Liver (tissue), 9 donors: Measurements from ENCODE around the gene PIGM. TPM values are rescaled to one million over a fixed set of nuclear protein-coding genes. Genes with fewer than 3 reads are reported as not detected.

Experiments
- DNase-seq: peaks from one replicate; pipeline ENCODE4 v3.0.0-alpha.2; 2017; ENCODE audit warnings: low spot score
- H3K27ac ChIP-seq, 2 donors: one replicate each; pipeline ENCODE4 v1.7.0; 2013; ENCODE audit warnings: inconsistent platforms in 2 of 2, low read length in 2 of 2, control low read depth in 1 of 2, low read depth in 1 of 2, mild to moderate bottlenecking in 1 of 2
- H3K27me3 ChIP-seq, 4 donors: one replicate each; pipeline versions ENCODE4 v1.6.1 to v1.7.0; 2013; ENCODE audit warnings: low read length in 3 of 4, inconsistent platforms in 1 of 4, mild to moderate bottlenecking in 1 of 4, moderate library complexity in 1 of 4; ENCODE audit not compliant: control insufficient read depth in 4 of 4, insufficient read depth in 4 of 4
- H3K36me3 ChIP-seq, 4 donors: one replicate each; pipeline versions ENCODE4 v1.6.1 to v1.7.0; 2013; ENCODE audit warnings: low read length in 3 of 4, mild to moderate bottlenecking in 3 of 4, low read depth in 1 of 4, moderate library complexity in 1 of 4; ENCODE audit not compliant: control insufficient read depth in 4 of 4, insufficient read depth in 3 of 4
- H3K4me1 ChIP-seq, 4 donors: one replicate each; pipeline versions ENCODE4 v1.6.1 to v1.7.0; 2013; ENCODE audit warnings: low read length in 3 of 4, mild to moderate bottlenecking in 3 of 4, moderate library complexity in 1 of 4; ENCODE audit not compliant: control insufficient read depth in 4 of 4, insufficient read depth in 4 of 4
- H3K4me3 ChIP-seq, 3 donors: one replicate each; pipeline versions ENCODE4 v1.6.1 to v1.7.0; 2013; ENCODE audit warnings: low read length in 3 of 3, control low read depth in 1 of 3, low read depth in 1 of 3, mild to moderate bottlenecking in 1 of 3
- H3K9ac ChIP-seq, 2 donors: one replicate each; pipeline ENCODE4 v1.7.0; 2013; ENCODE audit warnings: low read length in 2 of 2, mild to moderate bottlenecking in 2 of 2, moderate library complexity in 2 of 2, control low read depth in 1 of 2, low read depth in 1 of 2
- H3K9me3 ChIP-seq, 4 donors: one replicate each; pipeline versions ENCODE4 v1.6.1 to v1.7.0; 2013; ENCODE audit warnings: low read length in 3 of 4; ENCODE audit not compliant: control insufficient read depth in 4 of 4
- EGR1 ChIP-seq, 2 donors: IDR thresholded peaks; 2 replicates each; pipeline ENCODE4 v1.6.1; 2016 to 2018; ENCODE audit warnings: antibody characterized with exemption in 2 of 2, low read depth in 2 of 2
- FOXA2 ChIP-seq: IDR thresholded peaks from 2 replicates; pipeline ENCODE4 v1.6.1; 2016; ENCODE audit warnings: antibody characterized with exemption
- GABPA ChIP-seq, 2 donors: IDR thresholded peaks in 1 of 2; conservative IDR thresholded peaks in 1 of 2; 2 replicates each; pipeline ENCODE4 v1.6.1; 2016; ENCODE audit warnings: antibody characterized with exemption in 2 of 2, mild to moderate bottlenecking in 1 of 2, moderate library complexity in 1 of 2
- HNF4A ChIP-seq, 2 donors: conservative IDR thresholded peaks; 2 replicates each; pipeline ENCODE4 v1.6.1; 2016; ENCODE audit warnings: antibody characterized with exemption in 2 of 2, mild to moderate bottlenecking in 2 of 2
- HNF4G ChIP-seq: IDR thresholded peaks from 2 replicates; pipeline ENCODE4 v1.6.1; 2016; ENCODE audit warnings: antibody characterized with exemption
- JUND ChIP-seq, 2 donors: IDR thresholded peaks; 2 replicates each; pipeline ENCODE4 v1.6.1; 2016; ENCODE audit warnings: antibody characterized with exemption in 2 of 2
- NR2F2 ChIP-seq: IDR thresholded peaks from 2 replicates; pipeline ENCODE4 v1.6.1; 2016; ENCODE audit warnings: antibody characterized with exemption
- RAD21 ChIP-seq, 2 donors: IDR thresholded peaks; 2 replicates each; pipeline ENCODE4 v1.6.1; 2016; ENCODE audit warnings: antibody characterized with exemption in 2 of 2, mild to moderate bottlenecking in 2 of 2
- RXRA ChIP-seq, 2 donors: IDR thresholded peaks; 2 replicates each; pipeline ENCODE4 v1.6.1; 2017 to 2018; ENCODE audit warnings: antibody characterized with exemption in 2 of 2, mild to moderate bottlenecking in 1 of 2
- SP1 ChIP-seq: IDR thresholded peaks from 2 replicates; pipeline ENCODE4 v1.6.1; 2018; ENCODE audit warnings: antibody characterized with exemption, mild to moderate bottlenecking
- TAF1 ChIP-seq: conservative IDR thresholded peaks from 2 replicates; pipeline ENCODE4 v1.6.1; 2016; ENCODE audit warnings: antibody characterized with exemption, mild to moderate bottlenecking
- WGBS: extraction: QIAGEN DNeasy Blood & Tissue Kit; methylation state at CpG from one replicate; pipeline ENCODE4 v1.1.7; 2013; 5-methylcytosine and 5-hydroxymethylcytosine counted together
- polyA plus RNA-seq, 2 donors: library from polyadenylated mRNA; stranded (reverse) in 1 of 2; unstranded in 1 of 2; fragments of 200-250 nt in 1 of 2; fragments of >200 nt in 1 of 2; fragmentation: Nextera tagmentation in 1 of 2; extraction: Ambion mirVana in 1 of 2; gene quantifications; one replicate each; pipeline versions ENCODE4 v1.2.1 to v1.2.3, GENCODE V29; 2013 to 2015
- total RNA-seq, 2 donors: library from RNA; depleted of rRNA; stranded (reverse); fragments of >200 nt; gene quantifications; one replicate each; pipeline ENCODE4 v1.2.3, GENCODE V29; 2014
- TF ChIP-seq, protein P1 (sequence below): fragments of 150-350 bp; IDR thresholded peaks from 2 replicates; pipeline ENCODE4 v1.5.1; 2017; ENCODE audit warnings: improper control_type of control experiment, low read depth, low read length; ENCODE audit not compliant: missing input control
- TF ChIP-seq, protein P2 (sequence below): IDR thresholded peaks from 2 replicates; pipeline ENCODE4 v1.6.1; 2016; ENCODE audit warnings: antibody characterized with exemption, mild to moderate bottlenecking
- TF ChIP-seq, protein P3 (sequence below): IDR thresholded peaks from 2 replicates; pipeline ENCODE4 v1.6.1; 2016; ENCODE audit warnings: antibody characterized with exemption
- TF ChIP-seq, protein P4 (sequence below): IDR thresholded peaks from 2 replicates; pipeline ENCODE4 v1.6.1; 2016; ENCODE audit warnings: antibody characterized with exemption
- TF ChIP-seq, protein P5 (sequence below): IDR thresholded peaks from 2 replicates; pipeline ENCODE4 v1.6.1; 2016; ENCODE audit warnings: antibody characterized with exemption
- donor health status: healthy.
- donor health status: healthy.
- donor health status: healthy.
- donor health status: healthy.
- donor health status: healthy.

The PIGM gene
- total and polyA plus RNA-seq, 4 donors = 2.9 to 4.2 (median 3.6) TPM

DNA sequence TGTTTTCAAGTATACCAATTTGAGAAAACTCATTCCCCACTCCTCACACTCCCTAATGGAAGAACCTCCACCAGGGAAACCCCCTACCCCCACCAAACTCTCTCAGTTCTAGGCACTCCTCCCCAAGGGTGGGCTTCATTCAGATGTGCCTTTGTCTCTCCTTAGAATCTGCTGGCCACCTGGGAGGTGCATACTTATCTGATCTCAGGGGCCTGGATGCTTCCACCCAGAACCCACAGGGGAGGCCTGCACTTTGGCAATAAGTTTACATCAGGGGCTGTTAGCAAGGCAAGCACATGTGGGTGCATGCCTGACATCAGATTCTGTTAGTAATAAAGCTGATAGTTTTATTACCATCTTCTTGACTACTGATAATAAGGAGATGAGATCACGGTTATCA lies 45.3 kb downstream of the PIGM start:
- H3K4me3 ChIP-seq = no peak overlapping the region
- H3K9me3 ChIP-seq = no peaks in the 10 kb centered on the region
- H3K27me3 ChIP-seq = no peaks in the 10 kb centered on the region
- 89% methylated on average over 1 of the region's 1 CpG for WGBS
- no peak for DNase-seq
- no peaks in the 10 kb centered on the region for H3K36me3 ChIP-seq
- H3K9ac ChIP-seq = no peak overlapping the region
- TF ChIP-seq, protein P1, sequence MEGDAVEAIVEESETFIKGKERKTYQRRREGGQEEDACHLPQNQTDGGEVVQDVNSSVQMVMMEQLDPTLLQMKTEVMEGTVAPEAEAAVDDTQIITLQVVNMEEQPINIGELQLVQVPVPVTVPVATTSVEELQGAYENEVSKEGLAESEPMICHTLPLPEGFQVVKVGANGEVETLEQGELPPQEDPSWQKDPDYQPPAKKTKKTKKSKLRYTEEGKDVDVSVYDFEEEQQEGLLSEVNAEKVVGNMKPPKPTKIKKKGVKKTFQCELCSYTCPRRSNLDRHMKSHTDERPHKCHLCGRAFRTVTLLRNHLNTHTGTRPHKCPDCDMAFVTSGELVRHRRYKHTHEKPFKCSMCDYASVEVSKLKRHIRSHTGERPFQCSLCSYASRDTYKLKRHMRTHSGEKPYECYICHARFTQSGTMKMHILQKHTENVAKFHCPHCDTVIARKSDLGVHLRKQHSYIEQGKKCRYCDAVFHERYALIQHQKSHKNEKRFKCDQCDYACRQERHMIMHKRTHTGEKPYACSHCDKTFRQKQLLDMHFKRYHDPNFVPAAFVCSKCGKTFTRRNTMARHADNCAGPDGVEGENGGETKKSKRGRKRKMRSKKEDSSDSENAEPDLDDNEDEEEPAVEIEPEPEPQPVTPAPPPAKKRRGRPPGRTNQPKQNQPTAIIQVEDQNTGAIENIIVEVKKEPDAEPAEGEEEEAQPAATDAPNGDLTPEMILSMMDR = no peak
- TF ChIP-seq HNF4G (no peak), FOXA2 (no peak), GABPA (IDR thresholded peaks at IDR 0.05 in 1 of 2, conservative IDR thresholded peaks at IDR 0.05 in 1 of 2) (no peak), RAD21 (IDR thresholded peaks at IDR 0.05) (no peak), RXRA (IDR thresholded peaks at IDR 0.05) (no peak)
- TF ChIP-seq, protein P2, sequence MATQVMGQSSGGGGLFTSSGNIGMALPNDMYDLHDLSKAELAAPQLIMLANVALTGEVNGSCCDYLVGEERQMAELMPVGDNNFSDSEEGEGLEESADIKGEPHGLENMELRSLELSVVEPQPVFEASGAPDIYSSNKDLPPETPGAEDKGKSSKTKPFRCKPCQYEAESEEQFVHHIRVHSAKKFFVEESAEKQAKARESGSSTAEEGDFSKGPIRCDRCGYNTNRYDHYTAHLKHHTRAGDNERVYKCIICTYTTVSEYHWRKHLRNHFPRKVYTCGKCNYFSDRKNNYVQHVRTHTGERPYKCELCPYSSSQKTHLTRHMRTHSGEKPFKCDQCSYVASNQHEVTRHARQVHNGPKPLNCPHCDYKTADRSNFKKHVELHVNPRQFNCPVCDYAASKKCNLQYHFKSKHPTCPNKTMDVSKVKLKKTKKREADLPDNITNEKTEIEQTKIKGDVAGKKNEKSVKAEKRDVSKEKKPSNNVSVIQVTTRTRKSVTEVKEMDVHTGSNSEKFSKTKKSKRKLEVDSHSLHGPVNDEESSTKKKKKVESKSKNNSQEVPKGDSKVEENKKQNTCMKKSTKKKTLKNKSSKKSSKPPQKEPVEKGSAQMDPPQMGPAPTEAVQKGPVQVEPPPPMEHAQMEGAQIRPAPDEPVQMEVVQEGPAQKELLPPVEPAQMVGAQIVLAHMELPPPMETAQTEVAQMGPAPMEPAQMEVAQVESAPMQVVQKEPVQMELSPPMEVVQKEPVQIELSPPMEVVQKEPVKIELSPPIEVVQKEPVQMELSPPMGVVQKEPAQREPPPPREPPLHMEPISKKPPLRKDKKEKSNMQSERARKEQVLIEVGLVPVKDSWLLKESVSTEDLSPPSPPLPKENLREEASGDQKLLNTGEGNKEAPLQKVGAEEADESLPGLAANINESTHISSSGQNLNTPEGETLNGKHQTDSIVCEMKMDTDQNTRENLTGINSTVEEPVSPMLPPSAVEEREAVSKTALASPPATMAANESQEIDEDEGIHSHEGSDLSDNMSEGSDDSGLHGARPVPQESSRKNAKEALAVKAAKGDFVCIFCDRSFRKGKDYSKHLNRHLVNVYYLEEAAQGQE = no peak
- TF ChIP-seq, protein P3, sequence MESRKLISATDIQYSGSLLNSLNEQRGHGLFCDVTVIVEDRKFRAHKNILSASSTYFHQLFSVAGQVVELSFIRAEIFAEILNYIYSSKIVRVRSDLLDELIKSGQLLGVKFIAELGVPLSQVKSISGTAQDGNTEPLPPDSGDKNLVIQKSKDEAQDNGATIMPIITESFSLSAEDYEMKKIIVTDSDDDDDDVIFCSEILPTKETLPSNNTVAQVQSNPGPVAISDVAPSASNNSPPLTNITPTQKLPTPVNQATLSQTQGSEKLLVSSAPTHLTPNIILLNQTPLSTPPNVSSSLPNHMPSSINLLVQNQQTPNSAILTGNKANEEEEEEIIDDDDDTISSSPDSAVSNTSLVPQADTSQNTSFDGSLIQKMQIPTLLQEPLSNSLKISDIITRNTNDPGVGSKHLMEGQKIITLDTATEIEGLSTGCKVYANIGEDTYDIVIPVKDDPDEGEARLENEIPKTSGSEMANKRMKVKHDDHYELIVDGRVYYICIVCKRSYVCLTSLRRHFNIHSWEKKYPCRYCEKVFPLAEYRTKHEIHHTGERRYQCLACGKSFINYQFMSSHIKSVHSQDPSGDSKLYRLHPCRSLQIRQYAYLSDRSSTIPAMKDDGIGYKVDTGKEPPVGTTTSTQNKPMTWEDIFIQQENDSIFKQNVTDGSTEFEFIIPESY = no peak
- H3K27ac ChIP-seq = no peak overlapping the region
- H3K4me1 ChIP-seq = peaks cover 0 to 4% (median 2%) of the 10 kb centered on the region in 4 donors

DNA sequence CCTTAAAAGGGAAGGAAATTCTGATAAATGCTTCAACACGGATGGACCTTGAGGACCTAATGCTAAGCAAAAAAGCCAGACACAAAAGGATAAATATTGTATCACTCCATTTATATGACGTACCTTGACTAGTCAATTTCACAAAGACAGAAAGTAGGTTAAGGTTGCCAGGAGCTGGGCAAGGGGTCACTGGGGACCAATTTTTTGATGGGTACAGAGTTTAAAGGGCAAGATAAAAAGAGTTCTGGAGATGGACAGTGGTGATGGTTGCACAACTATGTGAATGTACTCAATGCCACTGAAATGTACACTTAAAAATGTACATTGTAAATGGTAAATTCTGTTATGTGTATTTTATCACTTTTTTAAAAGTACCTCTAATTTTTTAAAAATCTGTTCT lies 45.7 kb downstream of the PIGM start:
- no peaks in the 10 kb centered on the region for H3K36me3 ChIP-seq
- TF ChIP-seq RXRA (IDR thresholded peaks at IDR 0.05) (peak; percentile 10 to 41), HNF4G (no peak), HNF4A (conservative IDR thresholded peaks at IDR 0.05) (peak; percentile 52 to 63)
- no peak overlapping the region for H3K9ac ChIP-seq
- 57% methylated on average over 2 of the region's 2 CpGs for WGBS
- no peak for DNase-seq
- no peaks in the 10 kb centered on the region for H3K27me3 ChIP-seq
- H3K4me3 ChIP-seq = no peak overlapping the region
- peaks cover 0 to 3% (median 0%) of the 10 kb centered on the region in 4 donors for H3K4me1 ChIP-seq
- H3K27ac ChIP-seq = no peak overlapping the region
- H3K9me3 ChIP-seq = no peaks in the 10 kb centered on the region

DNA sequence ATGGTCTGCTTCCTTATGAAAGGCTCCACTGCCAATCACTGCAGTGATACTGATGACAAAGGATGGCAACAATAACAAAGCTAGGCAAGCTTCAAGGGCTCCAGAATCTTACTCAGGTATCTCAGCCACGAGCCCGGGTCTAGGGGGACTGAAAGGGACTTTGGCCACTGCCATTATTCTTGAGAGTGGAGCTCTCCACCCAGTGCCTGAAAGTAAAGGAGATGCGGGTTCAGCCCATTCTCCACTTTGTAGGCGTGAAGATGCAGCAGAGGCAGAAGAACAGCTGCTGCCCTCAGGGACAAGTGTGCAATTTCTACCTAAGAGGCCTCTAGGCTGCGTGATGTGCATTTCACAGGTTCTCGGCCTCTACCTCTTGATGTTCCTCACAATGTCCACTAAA lies 46.3 kb downstream of the PIGM start:
- H3K9ac ChIP-seq = no peak overlapping the region
- no peak overlapping the region for H3K4me3 ChIP-seq
- no peaks in the 10 kb centered on the region for H3K9me3 ChIP-seq
- DNase-seq = no peak
- H3K27ac ChIP-seq = no peak overlapping the region
- H3K4me1 ChIP-seq = peaks cover 0 to 3% (median 0%) of the 10 kb centered on the region in 4 donors
- H3K36me3 ChIP-seq = no peaks in the 10 kb centered on the region
- WGBS = 94% methylated on average over 6 of the region's 6 CpGs
- no peaks in the 10 kb centered on the region for H3K27me3 ChIP-seq
- no peak for TF ChIP-seq JUND (IDR thresholded peaks at IDR 0.05)
- no peak for TF ChIP-seq FOXA2
- TF ChIP-seq, protein P4, sequence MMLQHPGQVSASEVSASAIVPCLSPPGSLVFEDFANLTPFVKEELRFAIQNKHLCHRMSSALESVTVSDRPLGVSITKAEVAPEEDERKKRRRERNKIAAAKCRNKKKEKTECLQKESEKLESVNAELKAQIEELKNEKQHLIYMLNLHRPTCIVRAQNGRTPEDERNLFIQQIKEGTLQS = no peak
- no peak for TF ChIP-seq TAF1
- TF ChIP-seq, protein P5, sequence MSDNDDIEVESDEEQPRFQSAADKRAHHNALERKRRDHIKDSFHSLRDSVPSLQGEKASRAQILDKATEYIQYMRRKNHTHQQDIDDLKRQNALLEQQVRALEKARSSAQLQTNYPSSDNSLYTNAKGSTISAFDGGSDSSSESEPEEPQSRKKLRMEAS = no peak
- TF ChIP-seq NR2F2 = no peak
- TF ChIP-seq, protein P2 = no peak
- TF ChIP-seq HNF4G = no peak
- no peak for TF ChIP-seq EGR1 (IDR thresholded peaks at IDR 0.05; ENCODE audit: low read depth in 2 of 2)
- TF ChIP-seq SP1 = no peak
- no peak for TF ChIP-seq RAD21 (IDR thresholded peaks at IDR 0.05)
- TF ChIP-seq GABPA (IDR thresholded peaks at IDR 0.05 in 1 of 2, conservative IDR thresholded peaks at IDR 0.05 in 1 of 2) = no peak
- TF ChIP-seq HNF4A (conservative IDR thresholded peaks at IDR 0.05) = no peak
